GM18868 (cell line): ENCODE results near the gene ABCA7.

Source experiments
- ATAC-seq: cut with Tn5 transposase; IDR thresholded peaks from one replicate; pipeline ENCODE4 v1.9.1; 2021; ENCODE audit warnings: mild to moderate bottlenecking, moderate library complexity; ENCODE audit not compliant: unreplicated experiment

Gene ABCA7

GRCh38 chr19:1032264-1032867, 7.5 kb upstream of the ABCA7 start:
- no peak for ATAC-seq

- ATAC-seq: no peak
Observed at GRCh38 chr19:1035998-1036621, 3.8 kb upstream of the ABCA7 start.

GRCh38 chr19:1037621-1038064, 2.3 kb upstream of the ABCA7 start:
- ATAC-seq: no peak

- ATAC-seq: no peak
Observed at GRCh38 chr19:1038978-1039645, 795 bp upstream of the ABCA7 start.

- ATAC-seq: peak; percentile 43
Observed at GRCh38 chr19:1040476-1041271, 767 bp downstream of the ABCA7 start.

- ATAC-seq: no peak
Observed at GRCh38 chr19:1041272-1041834, 1.4 kb downstream of the ABCA7 start.

- no peak for ATAC-seq
Observed at GRCh38 chr19:1041835-1042685, 2.2 kb downstream of the ABCA7 start.

GRCh38 chr19:1042689-1043511, 3.0 kb downstream of the ABCA7 start:
- no peak for ATAC-seq

GRCh38 chr19:1045247-1045603, 5.3 kb downstream of the ABCA7 start:
- ATAC-seq: no peak

GRCh38 chr19:1046117-1046626, 6.3 kb downstream of the ABCA7 start:
- ATAC-seq: no peak

GRCh38 chr19:1046836-1047695, 7.2 kb downstream of the ABCA7 start:
- no peak for ATAC-seq

- ATAC-seq: no peak
Observed at GRCh38 chr19:1047696-1048147, 7.8 kb downstream of the ABCA7 start.

- no peak for ATAC-seq
Observed at GRCh38 chr19:1049106-1049505, 9.2 kb downstream of the ABCA7 start.

- ATAC-seq: no peak
Observed at GRCh38 chr19:1049800-1050199, 9.9 kb downstream of the ABCA7 start.

- ATAC-seq: no peak
Observed at GRCh38 chr19:1050989-1051788, 11.3 kb downstream of the ABCA7 start.

GRCh38 chr19:1051791-1052190, 11.9 kb downstream of the ABCA7 start:
- ATAC-seq: no peak

GRCh38 chr19:1052349-1052975, 12.6 kb downstream of the ABCA7 start:
- ATAC-seq: no peak
